B cell (primary cell): ENCODE results near the gene KIF26B.

Experiments
- EZH2 ChIP-seq: IDR thresholded peaks from 2 replicates; pipeline ENCODE4 v1.6.1; 2012; ENCODE audit warnings: borderline replicate concordance, low read depth, mild to moderate bottlenecking, moderate library complexity, low read length; ENCODE audit not compliant: insufficient read depth, poor library complexity, severe bottlenecking
- TF ChIP-seq, protein P1 (sequence below): fragments of 200-600 bp; IDR thresholded peaks from one replicate; pipeline ENCODE4 v1.8.0; 2022; ENCODE audit warnings: antibody characterized with exemption, mild to moderate bottlenecking

DNA sequence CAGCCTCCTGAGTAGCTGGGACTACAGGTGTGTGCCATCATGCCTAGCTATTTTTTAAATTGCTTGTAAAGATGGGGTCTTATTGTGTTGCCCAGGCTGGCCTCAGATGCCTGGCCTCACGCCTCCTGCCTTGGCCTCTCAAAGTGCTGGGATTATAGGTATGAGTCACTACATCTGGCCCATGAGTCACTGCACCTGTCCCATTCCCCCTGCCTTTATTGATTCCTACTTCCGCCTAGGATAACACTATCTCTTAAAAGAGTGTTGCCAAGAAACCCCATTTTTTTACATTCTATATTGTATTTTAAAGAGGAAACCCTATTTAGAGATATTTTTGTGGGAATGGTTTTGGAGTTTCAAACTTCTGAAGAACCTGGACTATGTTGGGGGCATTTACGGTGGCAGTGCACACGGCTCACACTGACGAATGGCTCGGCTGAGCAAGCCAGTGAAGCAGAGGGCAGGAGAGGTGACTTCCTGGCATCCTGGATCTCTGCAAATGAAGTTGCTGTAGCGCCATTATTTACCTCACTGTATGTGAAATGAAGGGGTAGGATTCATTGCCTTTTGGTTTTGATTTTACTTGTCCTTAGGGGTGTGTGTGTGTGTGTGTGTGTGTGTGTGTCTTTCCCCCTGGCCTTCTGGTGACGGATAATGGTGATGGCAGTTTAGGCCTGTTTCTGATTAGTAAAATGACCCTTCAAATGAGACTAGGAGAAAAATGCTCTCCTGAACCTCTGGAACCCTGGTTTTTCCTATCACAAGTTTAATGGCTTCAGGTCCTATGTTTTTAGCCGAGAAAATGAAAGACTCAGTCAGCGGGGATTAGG, 22.5 kb downstream of the KIF26B start:
- TF ChIP-seq, protein P1, sequence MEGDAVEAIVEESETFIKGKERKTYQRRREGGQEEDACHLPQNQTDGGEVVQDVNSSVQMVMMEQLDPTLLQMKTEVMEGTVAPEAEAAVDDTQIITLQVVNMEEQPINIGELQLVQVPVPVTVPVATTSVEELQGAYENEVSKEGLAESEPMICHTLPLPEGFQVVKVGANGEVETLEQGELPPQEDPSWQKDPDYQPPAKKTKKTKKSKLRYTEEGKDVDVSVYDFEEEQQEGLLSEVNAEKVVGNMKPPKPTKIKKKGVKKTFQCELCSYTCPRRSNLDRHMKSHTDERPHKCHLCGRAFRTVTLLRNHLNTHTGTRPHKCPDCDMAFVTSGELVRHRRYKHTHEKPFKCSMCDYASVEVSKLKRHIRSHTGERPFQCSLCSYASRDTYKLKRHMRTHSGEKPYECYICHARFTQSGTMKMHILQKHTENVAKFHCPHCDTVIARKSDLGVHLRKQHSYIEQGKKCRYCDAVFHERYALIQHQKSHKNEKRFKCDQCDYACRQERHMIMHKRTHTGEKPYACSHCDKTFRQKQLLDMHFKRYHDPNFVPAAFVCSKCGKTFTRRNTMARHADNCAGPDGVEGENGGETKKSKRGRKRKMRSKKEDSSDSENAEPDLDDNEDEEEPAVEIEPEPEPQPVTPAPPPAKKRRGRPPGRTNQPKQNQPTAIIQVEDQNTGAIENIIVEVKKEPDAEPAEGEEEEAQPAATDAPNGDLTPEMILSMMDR: no peak
- TF ChIP-seq EZH2: no peak
